ENCODE results near the gene BRAP. TPM values are rescaled to one million over a fixed set of nuclear protein-coding genes. Genes with fewer than 3 reads are reported as not detected.

The BRAP gene
- total RNA-seq, 1 experiment from 2014 or later: 14.6 TPM

Other genes starting within 250 kb of the BRAP start
- gene ATXN2, start 86.6 kb downstream of the BRAP start, total RNA-seq (2014; rRNA removed; shearing (Covaris generic); ENCODE audit: low replicate concordance): 33.3 and 50.6 TPM in 2 replicates
- gene ACAD10, start 97 bp upstream of the BRAP start, total RNA-seq (2014; rRNA removed; shearing (Covaris generic); ENCODE audit: low replicate concordance): 36.9 and 38.9 TPM in 2 replicates
- gene ALDH2, start 81.0 kb upstream of the BRAP start, total RNA-seq (2014; rRNA removed; shearing (Covaris generic); ENCODE audit: low replicate concordance): 69.0 and 145 TPM in 2 replicates
- gene MAPKAPK5, start 156.3 kb upstream of the BRAP start, total RNA-seq (2014; rRNA removed; shearing (Covaris generic); ENCODE audit: low replicate concordance): 52.4 and 63.4 TPM in 2 replicates

Data from Karpas-422 (cell line).